ENCODE measurements around the gene LRRC57.

The LRRC57 gene

GRCh38 chr15:42549741-42550392 is 1.3 kb upstream of the LRRC57 start:
- DNase-seq, result no peak

- DNase-seq, result peak; percentile 20
These were observed 469 bp upstream of the LRRC57 start for GRCh38 chr15:42549032-42549491.

GRCh38 chr15:42547918-42548248 is 710 bp downstream of the LRRC57 start:
- no peak for DNase-seq

GRCh38 chr15:42544853-42545629 is 3.6 kb downstream of the LRRC57 start:
- no peak for DNase-seq

- no peak for DNase-seq
These were observed 15.3 kb downstream of the LRRC57 start for GRCh38 chr15:42533246-42533645.

- no peak for DNase-seq
These were observed 19.6 kb downstream of the LRRC57 start for GRCh38 chr15:42528970-42529369.

- DNase-seq, result no peak
These were observed 25.3 kb downstream of the LRRC57 start for GRCh38 chr15:42523331-42523730.

GRCh38 chr15:42511007-42511391 is 37.6 kb downstream of the LRRC57 start:
- DNase-seq, result no peak

- DNase-seq, result no peak
These were observed 38.2 kb downstream of the LRRC57 start for GRCh38 chr15:42510258-42511006.

- no peak for DNase-seq
These were observed 40.3 kb downstream of the LRRC57 start for GRCh38 chr15:42508263-42508690.

- DNase-seq, result no peak
These were observed 41.1 kb downstream of the LRRC57 start for GRCh38 chr15:42507514-42507913.

GRCh38 chr15:42504631-42505030 is 44.0 kb downstream of the LRRC57 start:
- no peak for DNase-seq

GRCh38 chr15:42503825-42504224 is 44.8 kb downstream of the LRRC57 start:
- DNase-seq, result no peak

- no peak for DNase-seq
These were observed 46.1 kb downstream of the LRRC57 start for GRCh38 chr15:42502477-42502876.

GRCh38 chr15:42499858-42500609 is 48.6 kb downstream of the LRRC57 start:
- DNase-seq, result no peak

- DNase-seq, result no peak
These were observed 50.2 kb downstream of the LRRC57 start for GRCh38 chr15:42498212-42499068.

GRCh38 chr15:42495361-42496212 is 53.0 kb downstream of the LRRC57 start, which contains the start of gene SNAP23:
Gene SNAP23, plus strand, starts transcription at chr15:42495634. Its CDS starts 16,213 bp downstream, at chr15:42511847.
- DNase-seq, result peak; percentile 82

GRCh38 chr15:42494998-42495360 is 53.6 kb downstream of the LRRC57 start:
- DNase-seq, result peak; percentile 13

- DNase-seq, result no peak
These were observed 54.9 kb downstream of the LRRC57 start for GRCh38 chr15:42493679-42494078.

- no peak for DNase-seq
These were observed 56.9 kb downstream of the LRRC57 start for GRCh38 chr15:42491539-42492225.
